Ovary (tissue), 9 donors: Measurements from ENCODE around the gene GAB3. TPM values are rescaled to one million over a fixed set of nuclear protein-coding genes. Genes with fewer than 3 reads are reported as not detected.

ENCODE experiments used
- DNase-seq, 5 donors: peaks; one replicate each; pipeline ENCODE4 v3.0.0-alpha.2; 2019 to 2020
- H3K27ac ChIP-seq, 2 donors: fragments of 200-600 bp; one replicate each; pipeline versions ENCODE4 v1.5.1 to v1.8.0; 2019 to 2022
- H3K27me3 ChIP-seq: fragments of 200-600 bp; one replicate; pipeline ENCODE4 v1.8.0; 2022
- H3K36me3 ChIP-seq: fragments of 200-600 bp; sonication (generic); one replicate; pipeline ENCODE4 v1.5.1; 2019
- H3K4me1 ChIP-seq: one replicate; pipeline ENCODE4 v1.8.1; 2013; ENCODE audit warnings: mild to moderate bottlenecking, moderate library complexity; ENCODE audit not compliant: insufficient read depth
- H3K4me3 ChIP-seq: fragments of 200-600 bp; sonication (generic); one replicate; pipeline ENCODE4 v1.5.1; 2017
- H3K9me3 ChIP-seq, 2 donors: fragments of 200-600 bp in 1 of 2; sonication (generic) in 1 of 2; one replicate each; pipeline versions ENCODE4 v1.5.1 to v1.8.1; 2013 to 2019; ENCODE audit warnings: mild to moderate bottlenecking in 1 of 2, moderate library complexity in 1 of 2
- CTCF ChIP-seq, 3 donors: fragments of 450-650 bp in 2 of 3; fragments of 200-600 bp in 1 of 3; IDR thresholded peaks; one replicate each; pipeline versions ENCODE4 v1.5.1 to v1.8.0; 2016 to 2022; ENCODE audit warnings: antibody characterized with exemption in 3 of 3, mild to moderate bottlenecking in 1 of 3
- EP300 ChIP-seq: sonication (generic); formaldehyde crosslinking; IDR thresholded peaks from one replicate; pipeline ENCODE4 v1.6.1; 2017; ENCODE audit warnings: antibody characterized with exemption
- POLR2A ChIP-seq: fragments of 450-650 bp; IDR thresholded peaks from one replicate; pipeline ENCODE4 v1.6.1; 2017; ENCODE audit warnings: antibody characterized with exemption, mild to moderate bottlenecking, moderate library complexity
- WGBS, 3 donors: extraction: QIAGEN DNeasy Blood & Tissue Kit in 1 of 3; methylation state at CpG; one replicate each; pipeline versions ENCODE4 v1.1.5 to v1.1.7; 2013 to 2017; 5-methylcytosine and 5-hydroxymethylcytosine counted together
- intact Hi-C, 4 donors: fragments of 100-400 bp; cut with DNase I; formaldehyde crosslinking; loops; one replicate each; pipeline versions ENCODE4 v1.11.0 to v1.15.1; 2022 to 2023
- polyA plus RNA-seq, 2 donors: library from polyadenylated mRNA; stranded (reverse); fragments of 200-250 nt in 1 of 2; fragments of 350-450 nt in 1 of 2; fragmentation: Illumina TruSeq in 1 of 2; extraction: RNeasy Lipid Tissue Mini Kit (QIAGEN cat#74804) in 1 of 2; gene quantifications; one replicate each; pipeline ENCODE4 v1.2.3, GENCODE V29; 2013 to 2014
- total RNA-seq, 7 donors: library from RNA; depleted of rRNA in 2 of 7; stranded (reverse); fragments of >200 nt in 2 of 7; fragmentation: NEBNext Ultra II Directional in 3 of 7; extraction: Animal tissue kit (Norgen Biotek cat#: 25700) in 3 of 7; gene quantifications; one replicate each; pipeline versions ENCODE4 v1.1.0 to v1.2.4, GENCODE V29; 2016 to 2023
- donor health status: DM: no; HTN: no; CAD: no; lungs with moderate emphysema.
- donor health status: DM: no; HTN: no; CAD: no.
- donor health status: Bipolar disorder and iron deficiency.
- donor health status: DM: yes; HTN: yes; CAD: no.
- donor health status: DM: no; HTN: no; CAD: no.
- donor health status: DM: yes; HTN: yes; CAD: no.

The GAB3 gene
- total and polyA plus RNA-seq, 9 donors, result 0.68 to 4.0 (median 1.1) TPM

GRCh38 chrX:154712781-154713740 is 37.8 kb downstream of the GAB3 start:
- WGBS, 3 donors, result 75 to 85% (median 76%) methylated on average over 7 of the region's 7 CpGs

GRCh38 chrX:154711264-154711663 is 39.6 kb downstream of the GAB3 start:
- DNase-seq, result no peak
- no peaks in the 10 kb centered on the region for H3K9me3 ChIP-seq
- intact Hi-C loops, result no loop called here
- WGBS, 3 donors, result 28 to 47% (median 43%) methylated on average over 1 of the region's 1 CpG
- no peak overlapping the region for H3K4me3 ChIP-seq
- TF ChIP-seq POLR2A (no peak), EP300 (no peak), CTCF (IDR thresholded peaks at IDR 0.05) (no peak)
- H3K36me3 ChIP-seq, result no peaks in the 10 kb centered on the region
- H3K27ac ChIP-seq, result no peak overlapping the region
- no peaks in the 10 kb centered on the region for H3K27me3 ChIP-seq
- H3K4me1 ChIP-seq, result no peaks in the 10 kb centered on the region

More at GRCh38 chrX:154712781-154713740, 37.8 kb downstream of the GAB3 start:
- no peak overlapping the region for H3K27ac ChIP-seq
- intact Hi-C loops, result no loop called here
- no peak for TF ChIP-seq POLR2A
- no peak for TF ChIP-seq CTCF (IDR thresholded peaks at IDR 0.05)
- TF ChIP-seq EP300, result no peak
- H3K4me3 ChIP-seq, result no peak overlapping the region
- H3K27me3 ChIP-seq, result no peaks in the 10 kb centered on the region
- no peaks in the 10 kb centered on the region for H3K4me1 ChIP-seq
- H3K9me3 ChIP-seq, result no peaks in the 10 kb centered on the region
- DNase-seq, result no peak
- H3K36me3 ChIP-seq, result no peaks in the 10 kb centered on the region

- intact Hi-C loops, result no loop called here
- H3K4me1 ChIP-seq, result no peaks in the 10 kb centered on the region
- H3K9me3 ChIP-seq, result no peaks in the 10 kb centered on the region
- no peaks in the 10 kb centered on the region for H3K27me3 ChIP-seq
- no peak for DNase-seq
- no peaks in the 10 kb centered on the region for H3K36me3 ChIP-seq
- 28 to 43% (median 41%) methylated on average over 4 of the region's 4 CpGs for WGBS, 3 donors
- no peak for TF ChIP-seq POLR2A
- TF ChIP-seq CTCF (IDR thresholded peaks at IDR 0.05), result no peak
- TF ChIP-seq EP300, result no peak
- no peak overlapping the region for H3K27ac ChIP-seq
- no peak overlapping the region for H3K4me3 ChIP-seq
Observed at GRCh38 chrX:154710309-154710708, 40.6 kb downstream of the GAB3 start.

GRCh38 chrX:154698630-154699248 is 52.1 kb downstream of the GAB3 start:
- DNase-seq, result no peak
- H3K27me3 ChIP-seq, result no peaks in the 10 kb centered on the region
- H3K9me3 ChIP-seq, result no peaks in the 10 kb centered on the region
- 59 to 61% (median 59%) methylated on average over 6 of the region's 6 CpGs for WGBS, 3 donors
- H3K27ac ChIP-seq, result no peak overlapping the region
- H3K4me3 ChIP-seq, result no peak overlapping the region
- no peak for TF ChIP-seq CTCF (IDR thresholded peaks at IDR 0.05)
- TF ChIP-seq EP300, result no peak
- intact Hi-C loops, result no loop called here
- H3K4me1 ChIP-seq, result no peaks in the 10 kb centered on the region
- no peaks in the 10 kb centered on the region for H3K36me3 ChIP-seq
